ENCODE data around the gene ERICH2. TPM values are rescaled to one million over a fixed set of nuclear protein-coding genes. Genes with fewer than 3 reads are reported as not detected.

ERICH2 gene
- total RNA-seq, 3 donors from 2014 or later (not counting 1 experiment from before 2014, with no cell fraction given) = not detected

GRCh38 chr2:170742000-170742399, 28.2 kb upstream of the ERICH2 start:
- Histone ChIP-seq H3K27ac (ENCODE audit: low read length) (no peak overlapping the region), H3K27me3 (ENCODE audit: control insufficient read depth, insufficient read depth, low read length) (no peaks in the 10 kb centered on the region), H3K4me3 (ENCODE audit: low read length) (no peak overlapping the region), H3K9me3 (ENCODE audit: control insufficient read depth, insufficient read depth, low read length) (no peaks in the 10 kb centered on the region), H3K36me3 (ENCODE audit: control insufficient read depth, insufficient read depth, low read length) (no peaks in the 10 kb centered on the region), H3K4me1 (ENCODE audit: control insufficient read depth, insufficient read depth, low read length) (no peaks in the 10 kb centered on the region)
- no peak for DNase-seq
- TF ChIP-seq CTCF (IDR thresholded peaks at IDR 0.05) = no peak
- intact Hi-C loops (cut with micrococcal nuclease) = no loop called here
- H3K27me3 Mint-ChIP-seq (ENCODE audit: low read depth in 2 of 2) = peaks cover 13 to 22% of the 10 kb centered on the region in 2 donors
- H3K9me3 Mint-ChIP-seq = no peaks in the 10 kb centered on the region
- ATAC-seq = no peak
- no peak overlapping the region for H3K4me3 Mint-ChIP-seq
- H3K36me3 Mint-ChIP-seq = no peaks in the 10 kb centered on the region
- 89% methylated on average over 3 of the region's 3 CpGs for WGBS (ENCODE audit: insufficient coverage)
- H3K4me1 Mint-ChIP-seq = no peaks in the 10 kb centered on the region
- no peak overlapping the region for H3K27ac Mint-ChIP-seq

- intact Hi-C loops (cut with micrococcal nuclease) = no loop called here
- no peak for TF ChIP-seq CTCF (IDR thresholded peaks at IDR 0.05)
- peaks cover 16 to 24% of the 10 kb centered on the region in 2 donors for H3K27me3 Mint-ChIP-seq (ENCODE audit: low read depth in 2 of 2)
- no peaks in the 10 kb centered on the region for H3K36me3 Mint-ChIP-seq
- H3K4me1 ChIP-seq (ENCODE audit: control insufficient read depth, insufficient read depth, low read length) = no peaks in the 10 kb centered on the region
- no peaks in the 10 kb centered on the region for H3K27me3 ChIP-seq (ENCODE audit: control insufficient read depth, insufficient read depth, low read length)
- no peak overlapping the region for H3K27ac ChIP-seq (ENCODE audit: low read length)
- no peaks in the 10 kb centered on the region for H3K9me3 ChIP-seq (ENCODE audit: control insufficient read depth, insufficient read depth, low read length)
- H3K9me3 Mint-ChIP-seq = no peaks in the 10 kb centered on the region
- H3K36me3 ChIP-seq (ENCODE audit: control insufficient read depth, insufficient read depth, low read length) = no peaks in the 10 kb centered on the region
- H3K4me1 Mint-ChIP-seq = no peaks in the 10 kb centered on the region
- H3K4me3 Mint-ChIP-seq = no peak overlapping the region
- H3K4me3 ChIP-seq (ENCODE audit: low read length) = no peak overlapping the region
- ATAC-seq (no peak), DNase-seq (no peak)
- 83% methylated on average over 6 of the region's 6 CpGs for WGBS (ENCODE audit: insufficient coverage)
- no peak overlapping the region for H3K27ac Mint-ChIP-seq
Observed at GRCh38 chr2:170742896-170743529, 27.2 kb upstream of the ERICH2 start.

GRCh38 chr2:170743530-170744239, 26.5 kb upstream of the ERICH2 start:
- 84% methylated on average over 6 of the region's 8 CpGs for WGBS (ENCODE audit: insufficient coverage)
- Histone ChIP-seq H3K4me3 (ENCODE audit: low read length) (no peak overlapping the region), H3K4me1 (ENCODE audit: control insufficient read depth, insufficient read depth, low read length) (no peaks in the 10 kb centered on the region), H3K36me3 (ENCODE audit: control insufficient read depth, insufficient read depth, low read length) (no peaks in the 10 kb centered on the region), H3K27me3 (ENCODE audit: control insufficient read depth, insufficient read depth, low read length) (no peaks in the 10 kb centered on the region), H3K9me3 (ENCODE audit: control insufficient read depth, insufficient read depth, low read length) (no peaks in the 10 kb centered on the region), H3K27ac (ENCODE audit: low read length) (no peak overlapping the region)
- intact Hi-C loops (cut with micrococcal nuclease) = no loop called here
- Mint-ChIP-seq H3K9me3 (no peaks in the 10 kb centered on the region), H3K27me3 (ENCODE audit: low read depth in 2 of 2) (peaks cover 20 to 30% of the 10 kb centered on the region in 2 donors), H3K36me3 (no peaks in the 10 kb centered on the region), H3K4me1 (no peaks in the 10 kb centered on the region), H3K4me3 (no peak overlapping the region), H3K27ac (no peak overlapping the region)
- ATAC-seq = no peak
- no peak for TF ChIP-seq CTCF (IDR thresholded peaks at IDR 0.05)
- DNase-seq = no peak
